Endodermal cell (in vitro differentiated cells): ENCODE results near the gene NBPF20. TPM values are rescaled to one million over a fixed set of nuclear protein-coding genes. Genes with fewer than 3 reads are reported as not detected.
"Not testable (repeated sequence)": the region's sequence is repeated elsewhere in the genome, so short reads cannot be mapped to it uniquely, and the experiment has no call there.

ENCODE experiments used
- DNase-seq: peaks from one replicate; pipeline ENCODE4 v3.0.0-alpha.2; 2017
- H3K27ac ChIP-seq: 2 replicates; pipeline ENCODE4 v1.5.1; 2013; ENCODE audit warnings: mild to moderate bottlenecking, low read depth, low read length, moderate library complexity
- H3K27me3 ChIP-seq: 2 replicates; pipeline ENCODE4 v1.6.1; 2013; ENCODE audit warnings: mild to moderate bottlenecking, low read length, moderate library complexity; ENCODE audit not compliant: insufficient read depth, control insufficient read depth, poor library complexity, severe bottlenecking
- H3K36me3 ChIP-seq: 2 replicates; pipeline ENCODE4 v1.7.0; 2013; ENCODE audit warnings: mild to moderate bottlenecking, low read length, moderate library complexity; ENCODE audit not compliant: control insufficient read depth, insufficient read depth
- H3K4me1 ChIP-seq: one replicate; pipeline ENCODE4 v1.7.0; 2013; ENCODE audit warnings: low read length; ENCODE audit not compliant: control insufficient read depth, insufficient read depth
- H3K4me3 ChIP-seq: 2 replicates; pipeline ENCODE4 v1.5.1; 2013; ENCODE audit warnings: mild to moderate bottlenecking, low read length, moderate library complexity
- H3K9ac ChIP-seq: 2 replicates; pipeline ENCODE4 v1.6.1; 2013; ENCODE audit warnings: mild to moderate bottlenecking, low read length, moderate library complexity; ENCODE audit not compliant: poor library complexity, severe bottlenecking; ENCODE audit errors: extremely low read depth
- H3K9me3 ChIP-seq: 2 replicates; pipeline ENCODE4 v1.6.1; 2013; ENCODE audit warnings: mild to moderate bottlenecking, low read length, moderate library complexity; ENCODE audit not compliant: control insufficient read depth
- H3K27ac Mint-ChIP-seq: 2 replicates; pipeline ENCODE4 v1.8.0; 2020; ENCODE audit warnings: mixed read lengths
- H3K27me3 Mint-ChIP-seq: 2 replicates; pipeline ENCODE4 v1.8.0; 2021; ENCODE audit warnings: mild to moderate bottlenecking, mixed read lengths; ENCODE audit not compliant: insufficient read depth
- H3K36me3 Mint-ChIP-seq: 2 replicates; pipeline ENCODE4 v1.8.0; 2020; ENCODE audit warnings: low read depth, mixed read lengths
- H3K4me1 Mint-ChIP-seq: 2 replicates; pipeline ENCODE4 v1.8.0; 2020; ENCODE audit warnings: mixed read lengths
- H3K4me3 Mint-ChIP-seq: 2 replicates; pipeline ENCODE4 v1.8.0; 2020; ENCODE audit warnings: mild to moderate bottlenecking, moderate library complexity, mixed read lengths
- H3K9me3 Mint-ChIP-seq: 2 replicates; pipeline ENCODE4 v1.8.0; 2020; ENCODE audit warnings: mild to moderate bottlenecking, mixed read lengths
- WGBS, 2 experiments: methylation state at CpG; one replicate each; pipeline versions ENCODE4 v1.1.5 to v1.1.7; 2013; ENCODE audit warnings: missing lambda C conversion rate in 2 of 2, mixed read lengths in 1 of 2; ENCODE audit not compliant: insufficient coverage in 1 of 2, insufficient read length in 1 of 2; 5-methylcytosine and 5-hydroxymethylcytosine counted together
- total RNA-seq, 2 donors: library from RNA; stranded (reverse); fragmentation: NEBNext Ultra II Directional in 1 of 2; extraction: Animal tissue kit (Norgen Biotek cat#: 25700) in 1 of 2; gene quantifications; 2 replicates in 1 of 2; 3 replicates in 1 of 2; pipeline ENCODE4 v1.2.1, GENCODE V29; 2021

NBPF20 gene
- total RNA-seq, 2 donors from 2014 or later, result 5.2 to 6.9 TPM

DNA sequence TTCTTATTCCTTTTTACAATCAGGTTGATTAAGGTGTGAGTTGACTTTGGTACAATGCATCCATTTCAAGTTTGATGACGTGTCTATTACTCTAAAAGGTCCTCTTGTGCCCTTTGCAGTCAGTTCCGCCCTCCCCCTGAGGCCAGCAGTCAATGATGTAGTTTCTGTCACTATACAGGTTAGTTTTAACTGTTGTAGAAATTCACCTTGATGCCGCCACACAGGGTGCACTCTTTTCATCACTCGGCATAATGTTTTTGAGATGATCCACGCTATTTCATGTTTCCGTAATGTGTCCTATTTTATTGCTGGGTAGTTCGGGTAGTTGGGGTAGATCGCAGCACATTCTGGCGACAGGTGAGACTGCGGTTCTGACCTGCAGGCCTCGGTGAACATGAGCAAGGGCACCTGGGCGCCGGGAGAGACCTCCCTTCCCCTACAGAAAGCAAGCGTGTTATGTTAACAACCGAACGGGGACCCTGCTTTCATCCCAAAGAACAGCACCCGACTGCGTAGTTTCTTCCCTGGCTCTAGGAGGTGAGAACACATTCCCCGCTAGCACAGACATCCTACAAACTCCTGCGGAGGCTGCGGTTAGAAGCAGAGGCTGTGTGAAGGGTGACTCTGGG is 39.4 kb upstream of the NBPF20 start:
- Mint-ChIP-seq H3K27ac (peak overlapping the region; percentile 99), H3K4me3 (peak overlapping the region; percentile 61), H3K27me3 (peaks cover 19% of the 10 kb centered on the region)
- not testable (repeated sequence) for H3K36me3 ChIP-seq, H3K4me1 ChIP-seq, H3K4me1 Mint-ChIP-seq, DNase-seq, H3K4me3 ChIP-seq, H3K9ac ChIP-seq, H3K27ac ChIP-seq, H3K36me3 Mint-ChIP-seq, H3K27me3 ChIP-seq, H3K9me3 ChIP-seq, H3K9me3 Mint-ChIP-seq
- WGBS, 2 experiments, result 13% methylated on average over 2 of the region's 21 CpGs; no CpG with 5 or more reads in 1 of the 2 experiments

DNA sequence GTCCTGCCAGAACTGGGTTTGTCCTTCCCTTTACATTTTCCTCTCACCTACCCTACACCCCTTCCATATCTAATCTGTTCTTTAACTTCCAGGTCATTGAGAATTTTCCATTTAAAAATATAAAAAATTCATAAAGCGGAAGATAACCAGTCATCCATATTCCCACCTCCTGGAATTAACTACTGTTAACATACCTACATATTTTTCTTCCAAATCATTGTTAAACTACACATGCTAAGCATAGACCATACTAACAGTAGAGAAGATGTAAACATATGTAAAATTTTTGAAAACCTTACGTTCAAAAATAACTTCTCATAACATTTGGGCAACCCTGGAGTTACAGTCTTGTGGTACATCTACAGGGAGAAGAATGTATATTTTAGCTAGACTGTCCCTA is 38.6 kb upstream of the NBPF20 start:
- not testable (repeated sequence) for H3K4me3 ChIP-seq, H3K36me3 ChIP-seq, H3K27ac ChIP-seq, DNase-seq, H3K36me3 Mint-ChIP-seq, H3K4me3 Mint-ChIP-seq, H3K9ac ChIP-seq, H3K27me3 ChIP-seq, H3K4me1 Mint-ChIP-seq, H3K27ac Mint-ChIP-seq, H3K9me3 ChIP-seq, H3K9me3 Mint-ChIP-seq, H3K4me1 ChIP-seq
- WGBS, 2 experiments, result 94% methylated on average over 1 of the region's 2 CpGs; no CpG with 5 or more reads in 1 of the 2 experiments
- H3K27me3 Mint-ChIP-seq, result peaks cover 21% of the 10 kb centered on the region

DNA sequence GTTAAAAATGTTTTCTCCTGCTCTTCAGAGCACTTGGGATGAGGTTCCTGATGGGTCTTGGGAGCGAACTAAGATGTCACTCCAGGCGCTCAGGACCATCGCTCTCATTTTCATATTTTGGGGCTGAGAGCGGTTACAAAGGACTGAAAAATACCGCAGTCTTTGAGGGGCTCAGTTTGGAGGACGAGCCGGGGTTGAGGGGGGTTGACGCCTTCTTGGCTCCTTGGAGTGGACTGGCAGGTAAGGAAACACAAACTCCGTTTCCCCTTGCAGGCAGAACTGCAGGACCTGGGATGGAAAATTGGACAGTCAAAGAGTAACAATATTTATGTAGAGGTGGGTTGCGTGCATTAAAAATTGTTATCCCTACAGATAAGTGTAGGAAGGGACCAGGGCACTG is 35.3 kb upstream of the NBPF20 start:
- H3K4me3 ChIP-seq, H3K27ac ChIP-seq, H3K36me3 Mint-ChIP-seq, H3K27ac Mint-ChIP-seq, H3K9ac ChIP-seq, H3K4me1 Mint-ChIP-seq, H3K9me3 Mint-ChIP-seq, H3K27me3 ChIP-seq, H3K4me1 ChIP-seq, H3K9me3 ChIP-seq, H3K36me3 ChIP-seq: not testable (repeated sequence)
- peak; percentile 33 for DNase-seq
- WGBS, 2 experiments, result 77 to 83% methylated on average over 7 to 8 of the region's 10 CpGs
- Mint-ChIP-seq H3K27me3 (peaks cover 26% of the 10 kb centered on the region), H3K4me3 (peak overlapping the region; percentile 53)

DNA sequence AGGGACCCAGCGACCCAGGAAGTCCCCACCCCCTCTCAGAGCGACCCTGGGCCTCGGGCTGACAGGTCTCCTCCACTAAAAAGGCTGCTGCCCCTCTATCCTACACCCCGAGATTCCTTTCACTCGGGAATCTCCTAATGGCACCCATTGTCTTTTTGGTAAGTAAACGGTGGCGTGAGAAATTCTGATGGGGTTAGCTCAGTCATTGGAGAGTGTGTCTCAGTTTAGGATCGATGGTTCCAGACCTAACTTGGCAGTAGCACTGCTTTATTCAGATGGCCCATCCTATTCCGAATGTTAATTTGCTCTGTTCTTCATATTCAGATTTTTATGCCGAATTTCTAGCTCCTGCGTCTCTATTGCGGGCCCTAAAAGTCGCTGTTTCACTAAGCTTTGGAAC is 34.6 kb upstream of the NBPF20 start:
- not testable (repeated sequence) for H3K9me3 ChIP-seq, H3K36me3 Mint-ChIP-seq, H3K27ac ChIP-seq, H3K4me1 Mint-ChIP-seq, DNase-seq, H3K4me1 ChIP-seq, H3K27ac Mint-ChIP-seq, H3K4me3 ChIP-seq, H3K9ac ChIP-seq, H3K9me3 Mint-ChIP-seq, H3K36me3 ChIP-seq
- Mint-ChIP-seq H3K4me3 (peak overlapping the region; percentile 53), H3K27me3 (peaks cover 33% of the 10 kb centered on the region)
- 0% methylated on average over 10 of the region's 13 CpGs; no CpG with 5 or more reads in 1 of the 2 experiments for WGBS, 2 experiments
- H3K27me3 ChIP-seq, result peaks cover 16% of the 10 kb centered on the region

DNA sequence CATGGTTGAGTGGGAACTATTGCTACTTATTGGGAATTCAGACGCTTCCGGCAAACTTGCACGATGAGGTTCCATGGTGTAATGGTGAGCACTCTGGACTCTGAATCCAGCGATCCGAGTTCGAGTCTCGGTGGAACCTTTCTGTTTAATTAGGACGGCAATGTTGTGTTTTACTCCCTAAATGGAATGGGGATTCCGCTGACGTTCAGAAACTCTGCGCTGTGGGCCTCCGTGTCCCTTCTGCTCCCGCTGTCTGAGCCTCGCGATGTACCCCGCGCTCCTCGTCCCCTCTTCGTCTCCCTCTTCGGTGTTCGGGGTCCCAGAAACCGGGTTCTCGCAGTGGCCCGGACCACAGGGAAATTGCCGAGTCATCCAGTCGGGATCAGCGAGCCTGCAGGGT is 34.2 kb upstream of the NBPF20 start:
- not testable (repeated sequence) for H3K4me1 Mint-ChIP-seq, H3K4me1 ChIP-seq, H3K9me3 ChIP-seq, DNase-seq, H3K36me3 ChIP-seq, H3K27ac Mint-ChIP-seq, H3K27ac ChIP-seq, H3K9ac ChIP-seq, H3K36me3 Mint-ChIP-seq, H3K9me3 Mint-ChIP-seq, H3K4me3 ChIP-seq
- no CpG with 5 or more reads among the region's 27 CpGs for WGBS, 2 experiments
- peak overlapping the region; percentile 53 for H3K4me3 Mint-ChIP-seq
- H3K27me3 ChIP-seq, result peaks cover 21% of the 10 kb centered on the region
- H3K27me3 Mint-ChIP-seq, result peaks cover 37% of the 10 kb centered on the region

DNA sequence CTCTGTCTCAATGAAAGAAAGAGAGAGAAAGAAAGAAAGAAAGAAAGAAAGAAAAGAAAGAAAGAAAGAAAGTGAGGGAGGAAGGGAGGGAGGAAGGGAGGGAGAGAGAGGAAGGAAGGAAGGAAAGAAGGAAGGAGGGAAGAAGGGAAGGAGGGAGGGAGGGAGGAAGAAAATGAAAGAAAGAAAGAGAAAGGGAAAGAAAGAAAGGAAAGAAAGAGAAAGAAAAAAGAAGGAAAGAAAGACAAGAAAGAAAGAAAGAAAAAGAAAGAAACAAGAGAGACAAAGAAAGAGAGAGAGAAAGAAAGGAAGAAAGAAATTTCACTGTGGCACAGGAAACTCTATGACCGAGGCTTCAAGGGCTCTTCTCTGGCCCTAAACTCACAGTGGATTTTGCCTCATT is 33.7 kb upstream of the NBPF20 start:
- not testable (repeated sequence) for DNase-seq, H3K9me3 Mint-ChIP-seq, H3K36me3 ChIP-seq, H3K27ac ChIP-seq, H3K4me1 Mint-ChIP-seq, H3K4me3 ChIP-seq, H3K36me3 Mint-ChIP-seq, H3K9ac ChIP-seq, H3K9me3 ChIP-seq, H3K27ac Mint-ChIP-seq, H3K4me1 ChIP-seq, H3K4me3 Mint-ChIP-seq
- H3K27me3 ChIP-seq, result peaks cover 23% of the 10 kb centered on the region
- no CpG with 5 or more reads among the region's 1 CpG for WGBS, 2 experiments
- H3K27me3 Mint-ChIP-seq, result peaks cover 41% of the 10 kb centered on the region

DNA sequence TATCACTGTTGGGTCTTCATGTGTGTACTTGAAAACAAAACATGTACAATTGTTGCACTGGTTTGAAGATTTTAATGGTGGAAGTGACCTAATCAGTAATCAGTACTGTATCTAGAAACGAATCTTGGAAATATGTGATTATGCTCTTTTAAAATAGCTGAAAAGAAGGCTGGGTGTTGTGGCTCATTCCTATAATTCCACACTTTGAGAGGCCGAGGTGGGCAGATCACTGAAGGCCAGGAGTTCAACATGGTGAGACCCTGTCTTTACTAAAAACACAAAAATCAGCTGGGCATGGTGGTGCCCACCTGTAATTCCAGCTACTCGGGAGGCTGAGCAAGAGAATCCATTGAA is 29.4 kb upstream of the NBPF20 start:
- H3K4me3 ChIP-seq, H3K27ac ChIP-seq, H3K4me1 ChIP-seq, H3K9me3 ChIP-seq, H3K36me3 Mint-ChIP-seq, H3K36me3 ChIP-seq, H3K9ac ChIP-seq, DNase-seq, H3K4me3 Mint-ChIP-seq, H3K27ac Mint-ChIP-seq, H3K9me3 Mint-ChIP-seq, H3K4me1 Mint-ChIP-seq: not testable (repeated sequence)
- 20 to 60% methylated on average over 1 to 2 of the region's 3 CpGs for WGBS, 2 experiments
- H3K27me3 Mint-ChIP-seq, result peaks cover 41% of the 10 kb centered on the region
- peaks cover 31% of the 10 kb centered on the region for H3K27me3 ChIP-seq
